HG03060 (cell line): ENCODE results near the gene SCFD2.
"Not testable (repeated sequence)": the region's sequence is repeated elsewhere in the genome, so short reads cannot be mapped to it uniquely, and the experiment has no call there.

Experiments
- ATAC-seq: cut with Tn5 transposase; IDR thresholded peaks from one replicate; pipeline ENCODE4 v1.9.1; 2021; ENCODE audit warnings: low read depth, moderate number of reproducible peaks; ENCODE audit not compliant: unreplicated experiment

The SCFD2 gene

GRCh38 chr4:53064609-53065008 is 301.3 kb downstream of the SCFD2 start:
- ATAC-seq = no peak

DNA sequence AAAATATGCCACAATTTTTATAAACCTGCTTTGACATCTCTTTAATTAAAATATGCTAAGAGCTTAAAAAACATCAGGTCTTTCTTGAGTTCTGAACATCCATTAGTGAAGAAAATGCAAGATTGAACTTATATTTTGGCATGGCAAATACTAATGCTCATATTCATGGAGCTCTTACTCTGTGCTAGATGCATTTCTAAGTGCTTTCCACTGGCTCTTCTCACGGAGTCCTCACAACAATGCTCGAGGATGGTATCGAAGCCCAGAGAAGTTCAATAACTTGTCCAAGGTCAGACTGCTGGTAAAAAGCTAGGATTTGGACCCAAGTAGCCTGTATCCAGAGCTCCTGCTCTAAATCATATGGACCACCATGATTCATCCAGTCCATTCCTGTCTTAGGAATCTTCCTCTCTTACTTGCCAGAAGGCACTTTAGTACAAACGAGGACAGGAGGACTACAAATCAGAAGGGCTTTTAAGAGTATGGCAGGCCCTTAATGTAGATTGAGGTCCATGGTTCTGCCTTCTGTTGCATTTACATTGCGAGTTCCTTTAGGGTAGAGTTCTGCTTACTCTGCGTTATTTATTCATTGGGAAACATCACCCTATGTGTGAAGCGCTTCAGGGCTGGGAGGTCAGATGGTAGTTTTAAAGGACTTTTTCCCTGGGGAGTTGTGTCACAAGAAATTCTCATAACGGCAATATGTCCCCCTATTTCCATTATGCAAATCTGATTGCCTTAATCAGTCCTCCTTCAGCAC is 304.6 kb downstream of the SCFD2 start:
- no peak for ATAC-seq

DNA sequence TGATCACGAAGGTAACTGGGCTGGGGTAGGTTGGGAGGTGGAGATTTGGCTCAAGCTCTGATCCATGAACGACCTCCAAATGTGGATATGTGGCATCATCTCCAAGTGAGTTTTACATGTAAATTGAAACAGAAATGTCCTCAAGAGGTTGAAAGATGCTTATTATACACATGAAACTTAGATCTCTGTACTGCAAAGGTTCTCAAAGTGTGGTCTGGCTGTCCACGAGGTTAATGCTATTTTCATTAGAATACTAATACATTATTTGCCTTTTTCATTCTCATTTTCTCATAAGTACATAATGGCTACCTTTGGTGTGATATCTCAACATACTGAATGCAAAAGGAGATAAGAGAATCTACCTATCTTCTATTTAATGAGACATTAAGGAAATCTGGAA is 305.6 kb downstream of the SCFD2 start:
- ATAC-seq = no peak

- ATAC-seq = no peak
Measured at GRCh38 chr4:53059871-53060270, 306.0 kb downstream of the SCFD2 start.

GRCh38 chr4:53059256-53059655 is 306.6 kb downstream of the SCFD2 start:
- ATAC-seq = no peak

- no peak for ATAC-seq
Measured at GRCh38 chr4:53057679-53058078, 308.2 kb downstream of the SCFD2 start.

DNA sequence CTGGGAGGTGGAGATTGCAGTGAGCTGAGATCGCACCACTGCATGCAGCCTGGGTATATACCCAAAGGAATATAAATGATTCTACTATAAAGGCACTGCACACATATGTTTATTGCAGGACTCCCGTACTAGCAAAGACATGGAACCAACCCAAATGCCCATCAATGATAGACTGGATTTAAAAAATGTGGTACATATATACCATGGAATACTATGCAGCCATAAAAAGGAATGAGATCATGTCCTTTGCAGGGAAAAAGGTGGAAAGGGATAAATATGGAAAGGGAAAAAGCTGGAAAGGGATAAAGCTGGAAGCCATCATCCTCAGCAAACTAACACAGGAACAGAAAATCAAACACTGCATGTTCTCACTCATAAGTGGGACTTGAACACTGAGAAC is 308.8 kb downstream of the SCFD2 start:
- not testable (repeated sequence) for ATAC-seq

DNA sequence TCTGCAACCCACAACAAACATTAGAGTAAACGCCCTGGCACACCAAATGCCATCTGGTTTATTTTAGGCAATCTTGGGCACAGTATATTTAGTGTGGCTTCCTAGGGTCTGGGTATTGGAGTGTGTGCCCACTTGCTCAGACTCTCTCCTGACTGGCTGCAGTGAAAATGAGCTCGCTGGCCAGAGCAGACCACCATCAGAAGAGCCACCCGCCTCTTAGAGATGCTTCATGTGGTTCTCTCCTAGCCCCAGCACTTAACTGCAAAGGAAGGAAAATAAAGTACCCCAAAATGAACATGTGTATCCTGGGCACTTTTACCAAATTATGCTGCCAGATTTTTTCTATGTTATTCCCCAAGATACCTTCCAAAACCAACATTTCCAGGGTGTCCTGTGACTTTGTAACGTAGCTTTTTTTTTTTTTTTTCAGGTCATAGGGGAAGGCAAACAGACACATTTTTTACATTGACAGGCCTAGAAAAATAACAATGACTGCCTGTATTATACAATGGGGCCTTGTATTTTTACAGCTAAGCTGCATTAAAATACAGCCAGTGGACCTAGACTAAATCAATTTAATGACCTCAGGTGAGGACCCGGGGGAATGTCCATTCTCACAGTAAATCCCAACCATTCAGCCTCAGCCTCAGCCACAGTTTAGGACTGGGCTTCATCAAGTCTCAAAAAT is 310.0 kb downstream of the SCFD2 start:
- no peak for ATAC-seq

DNA sequence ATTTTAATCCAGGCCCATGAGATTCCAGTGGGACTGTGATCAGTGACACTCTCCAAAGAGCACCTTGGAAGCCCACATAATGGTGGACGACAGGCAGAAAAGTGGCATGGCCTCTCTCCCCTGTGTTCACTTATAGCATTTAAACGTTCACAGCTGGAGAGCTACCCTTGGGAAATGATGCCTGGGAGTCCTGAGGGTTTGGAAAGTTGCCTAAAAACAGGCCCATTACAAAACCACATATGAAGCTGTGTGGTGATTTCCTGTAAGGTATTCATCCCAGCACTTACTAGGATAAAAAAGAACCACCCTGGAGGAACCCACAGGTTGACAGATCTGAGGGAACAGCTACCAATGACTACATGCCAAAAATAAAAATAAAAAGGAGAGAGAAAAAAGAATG is 310.6 kb downstream of the SCFD2 start:
- ATAC-seq = no peak

DNA sequence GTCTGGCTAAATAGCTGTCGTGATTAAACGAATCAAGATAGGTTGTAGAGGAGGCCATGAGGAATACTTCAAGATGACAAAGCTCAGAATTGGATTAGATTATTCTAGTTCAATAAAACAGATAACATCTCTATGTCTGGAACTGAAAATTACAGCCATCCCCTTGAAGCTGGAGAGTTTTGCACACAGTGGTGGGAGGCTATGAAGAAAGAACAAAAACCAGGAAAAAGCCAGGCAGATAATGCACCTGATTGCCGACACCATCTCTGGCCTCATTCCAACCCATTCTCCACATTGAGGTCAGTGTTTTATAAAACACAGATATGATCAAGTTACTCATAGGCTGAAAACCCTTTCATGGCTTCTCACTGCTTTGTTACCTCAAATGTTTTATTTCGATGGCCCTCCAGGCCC is 315.5 kb downstream of the SCFD2 start:
- ATAC-seq = no peak

- no peak for ATAC-seq
Measured at GRCh38 chr4:53049528-53049927, 316.3 kb downstream of the SCFD2 start.

GRCh38 chr4:53044651-53044960 is 321.3 kb downstream of the SCFD2 start:
- no peak for ATAC-seq

DNA sequence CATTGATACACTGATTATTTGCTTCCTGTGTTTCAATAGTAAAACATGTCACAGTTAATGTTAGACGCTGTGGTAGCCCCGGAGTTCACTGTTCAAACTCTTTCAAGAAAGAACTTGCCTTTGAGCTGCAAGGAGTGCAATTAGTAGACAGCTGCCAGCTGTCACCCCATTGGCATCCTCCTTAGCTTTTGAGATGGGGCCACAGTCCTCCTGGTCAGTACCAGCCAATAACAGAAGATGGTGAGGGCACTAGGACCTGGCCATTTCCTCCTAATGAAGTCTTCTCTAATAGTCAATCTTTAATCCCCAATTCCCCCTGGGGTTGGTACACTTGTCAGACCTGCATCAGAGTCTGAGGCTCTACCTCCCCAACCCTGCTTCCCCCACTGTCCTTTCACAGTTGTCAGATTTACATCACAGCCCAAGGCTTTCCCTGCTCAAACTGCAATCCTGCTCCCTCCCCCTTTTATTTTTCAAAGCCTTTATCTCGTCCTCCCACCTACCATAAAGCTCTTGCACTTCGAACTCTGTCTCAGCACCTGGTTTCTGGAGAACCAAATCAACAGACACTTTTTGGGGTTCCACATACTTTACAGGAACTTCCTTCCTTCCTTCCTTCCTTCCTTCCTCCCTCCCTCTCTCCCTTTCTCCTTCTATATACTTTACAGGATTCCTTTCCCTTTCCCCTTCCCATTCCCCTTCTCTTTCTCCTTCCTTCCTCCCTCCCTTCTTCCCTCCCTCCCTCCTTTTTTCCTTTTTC is 321.8 kb downstream of the SCFD2 start:
- no peak for ATAC-seq

GRCh38 chr4:53043055-53043454 is 322.8 kb downstream of the SCFD2 start:
- ATAC-seq = no peak

DNA sequence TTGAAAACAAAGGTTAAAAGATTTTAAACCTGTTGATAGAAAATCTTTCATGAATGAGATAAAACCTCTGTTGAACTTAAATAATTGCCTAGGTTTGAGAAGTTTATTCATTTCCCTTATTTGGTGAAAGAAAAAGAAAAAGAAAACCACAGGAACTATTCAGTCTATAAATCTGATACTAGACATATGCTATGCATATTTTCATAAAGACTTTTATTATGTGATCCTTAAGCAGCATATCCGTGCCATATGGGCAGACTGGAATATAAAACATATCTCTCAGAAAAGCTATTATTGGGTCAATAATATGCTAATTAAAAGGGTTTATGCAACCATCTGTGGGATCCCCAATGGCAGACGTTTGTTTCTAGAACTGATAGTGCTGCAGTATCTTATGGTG is 325.0 kb downstream of the SCFD2 start:
- ATAC-seq = no peak

GRCh38 chr4:53040459-53040815 is 325.4 kb downstream of the SCFD2 start:
- no peak for ATAC-seq

DNA sequence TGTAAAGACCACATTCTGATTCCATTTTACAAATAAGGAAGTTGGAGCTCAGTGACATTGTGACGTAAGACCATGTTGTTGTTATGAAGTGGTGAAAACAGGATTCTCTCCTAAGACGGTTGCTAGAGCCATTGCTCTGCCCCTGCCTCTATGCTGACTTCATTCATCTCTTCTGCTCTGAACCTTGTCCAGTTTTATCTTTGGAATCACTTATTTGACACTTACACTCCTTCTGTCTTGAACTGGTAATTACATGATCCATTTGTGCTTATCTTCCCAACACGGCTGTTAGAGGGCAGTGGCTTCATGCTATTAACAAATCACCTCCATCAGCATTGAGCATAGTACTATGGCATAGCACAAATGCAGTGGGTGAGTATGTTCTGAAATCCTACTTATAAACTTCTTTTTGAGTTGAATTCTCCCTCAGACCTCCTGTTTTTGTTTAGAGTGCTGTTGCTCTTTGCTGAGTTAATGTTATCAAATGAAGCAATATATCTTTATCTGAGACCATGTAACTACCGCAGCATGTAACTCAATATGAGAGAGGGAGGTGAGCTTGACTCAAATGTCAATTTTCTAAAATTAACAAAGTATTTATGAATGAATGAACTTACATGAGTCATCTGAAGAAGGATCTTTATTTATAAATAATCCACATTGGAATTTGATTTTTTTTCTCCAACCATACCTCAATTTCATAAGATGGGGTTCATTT is 326.0 kb downstream of the SCFD2 start:
- ATAC-seq = no peak

- no peak for ATAC-seq
Measured at GRCh38 chr4:53037892-53038291, 328.0 kb downstream of the SCFD2 start.

- ATAC-seq = not testable (repeated sequence)
Measured at GRCh38 chr4:53032908-53033307, 333.0 kb downstream of the SCFD2 start.

DNA sequence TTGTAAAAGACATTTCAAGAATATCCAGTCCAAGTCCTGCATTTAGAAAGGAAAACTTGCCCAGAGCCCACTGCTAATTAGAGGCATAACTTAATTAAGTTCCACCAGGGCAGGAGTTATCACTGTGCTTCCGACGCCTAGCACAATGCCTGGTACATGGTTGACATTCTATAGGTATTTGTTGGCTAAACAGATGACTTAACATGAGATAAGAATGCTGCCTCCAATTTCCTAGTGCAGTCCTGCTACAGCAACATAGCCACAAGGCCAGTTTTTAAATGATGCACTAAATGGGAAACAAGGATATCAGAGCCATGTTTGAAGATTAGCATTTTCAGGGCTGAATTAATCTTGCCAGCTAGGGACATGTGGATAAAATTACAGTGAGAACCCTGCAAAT is 339.6 kb downstream of the SCFD2 start:
- no peak for ATAC-seq

DNA sequence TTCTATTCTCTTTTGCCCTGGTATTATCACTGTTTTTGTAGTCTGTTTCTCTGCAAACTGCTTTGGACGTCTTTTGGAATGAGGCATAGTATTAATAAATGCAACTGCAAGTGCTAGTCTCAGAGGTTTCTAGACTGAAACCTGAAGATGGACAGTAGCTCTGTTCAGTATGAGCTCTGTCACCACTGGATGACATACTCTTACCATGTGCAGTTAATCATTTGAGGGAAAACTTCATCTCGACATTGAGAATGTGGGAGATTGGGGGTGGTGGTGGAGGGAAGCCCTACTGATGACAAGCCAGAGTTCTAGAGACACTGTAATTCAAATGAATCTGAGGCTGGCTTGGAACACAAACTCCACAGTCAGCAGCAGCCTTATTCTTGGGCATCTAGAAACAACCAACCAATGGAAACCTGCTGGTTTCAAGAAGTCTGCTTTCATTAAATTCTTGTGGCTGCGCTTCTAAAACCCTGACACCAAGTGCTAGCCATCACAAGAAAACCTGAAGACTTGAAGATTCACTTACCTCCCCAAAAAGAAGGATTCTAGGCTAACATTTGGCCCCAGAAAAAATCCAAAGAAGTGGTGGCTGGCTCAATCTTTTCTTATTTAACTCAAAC is 342.1 kb downstream of the SCFD2 start:
- ATAC-seq = no peak
